GM18505 (cell line): ENCODE measurements around the gene RAB24.

Experiments
- ATAC-seq: cut with Tn5 transposase; IDR thresholded peaks from one replicate; pipeline ENCODE4 v1.9.1; 2021; ENCODE audit not compliant: unreplicated experiment
- POLR2A ChIP-seq: IDR thresholded peaks from 4 replicates; pipeline ENCODE4 v1.6.1; 2011; ENCODE audit warnings: borderline replicate concordance; ENCODE audit not compliant: insufficient read depth, insufficient read length; ENCODE audit errors: extremely low read depth

The RAB24 gene

GRCh38 chr5:177301503-177302165 lies 1.9 kb downstream of the RAB24 start:
- no peak for ATAC-seq
- no peak for TF ChIP-seq POLR2A

- no peak for TF ChIP-seq POLR2A
- ATAC-seq = no peak
Measured at GRCh38 chr5:177300951-177301350, 2.6 kb downstream of the RAB24 start.

GRCh38 chr5:177300236-177300880 lies 3.2 kb downstream of the RAB24 start:
- ATAC-seq = no peak
- no peak for TF ChIP-seq POLR2A

DNA sequence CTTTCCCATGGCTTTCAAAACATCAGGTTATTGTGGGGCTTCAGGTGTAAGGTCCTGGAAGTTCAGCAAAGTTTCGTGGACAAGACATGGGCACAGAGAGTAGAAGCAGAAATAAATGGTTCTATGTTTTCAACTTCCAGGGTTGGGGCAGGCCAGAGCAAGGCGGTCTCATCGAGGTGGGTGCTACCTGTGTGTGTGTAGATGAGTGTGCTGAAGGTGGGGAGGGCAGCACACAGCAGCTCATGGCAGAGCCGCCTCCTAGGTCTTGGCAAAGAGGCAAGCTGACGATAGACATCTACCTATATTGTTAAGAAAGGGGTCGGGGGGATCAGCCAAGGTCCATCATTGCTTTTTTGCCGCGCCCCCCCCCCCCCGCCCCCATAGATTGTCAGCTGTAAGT lies 3.8 kb downstream of the RAB24 start:
- no peak for TF ChIP-seq POLR2A
- ATAC-seq = no peak

DNA sequence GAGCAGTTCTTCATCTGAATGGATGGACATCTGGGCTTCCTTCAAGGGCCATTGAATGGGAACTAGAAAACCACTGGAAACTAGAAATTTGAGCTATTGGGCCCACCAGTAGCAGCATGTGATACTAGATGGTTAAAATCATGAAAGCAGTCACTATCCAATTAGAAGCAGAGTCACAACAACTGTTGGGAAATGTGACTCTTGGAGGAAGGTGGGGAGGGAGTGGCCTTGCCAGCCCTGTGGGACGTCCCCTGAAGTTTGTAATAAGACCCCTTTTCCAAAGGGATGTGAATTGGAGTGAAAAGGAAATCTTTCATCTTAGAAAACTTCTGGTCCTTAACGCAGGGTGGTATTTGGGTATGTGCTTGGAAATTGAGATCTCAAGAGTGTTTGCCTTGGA lies 5.6 kb downstream of the RAB24 start:
- ATAC-seq = no peak

GRCh38 chr5:177296581-177296980 lies 6.9 kb downstream of the RAB24 start:
- ATAC-seq = no peak
- TF ChIP-seq POLR2A = no peak

More for the DNA sequence above, 5.6 kb downstream of the RAB24 start:
- no peak for TF ChIP-seq POLR2A

DNA sequence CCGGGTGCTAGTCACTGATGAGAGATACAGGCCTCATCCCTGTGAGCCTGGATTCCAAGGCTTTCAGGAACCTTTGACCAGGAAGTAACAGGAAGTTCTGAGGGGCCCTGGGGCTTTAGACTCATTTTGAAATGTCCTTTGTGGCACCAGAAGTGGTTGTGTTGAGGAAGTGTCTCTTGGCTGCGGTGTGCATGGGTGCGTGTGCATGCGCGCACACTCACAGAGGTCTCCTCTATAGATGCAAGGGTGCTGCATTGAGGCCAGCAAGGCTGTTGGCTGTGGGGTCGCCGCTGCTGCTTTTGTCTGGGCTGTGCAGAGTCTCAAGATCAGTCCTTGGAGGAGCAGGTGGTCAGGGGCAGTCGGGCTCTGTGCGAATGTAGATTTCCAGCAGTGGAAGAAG lies 7.6 kb downstream of the RAB24 start:
- TF ChIP-seq POLR2A = peak; percentile 11
- no peak for ATAC-seq

- no peak for TF ChIP-seq POLR2A
- no peak for ATAC-seq
Measured at GRCh38 chr5:177294632-177295031, 8.9 kb downstream of the RAB24 start.

DNA sequence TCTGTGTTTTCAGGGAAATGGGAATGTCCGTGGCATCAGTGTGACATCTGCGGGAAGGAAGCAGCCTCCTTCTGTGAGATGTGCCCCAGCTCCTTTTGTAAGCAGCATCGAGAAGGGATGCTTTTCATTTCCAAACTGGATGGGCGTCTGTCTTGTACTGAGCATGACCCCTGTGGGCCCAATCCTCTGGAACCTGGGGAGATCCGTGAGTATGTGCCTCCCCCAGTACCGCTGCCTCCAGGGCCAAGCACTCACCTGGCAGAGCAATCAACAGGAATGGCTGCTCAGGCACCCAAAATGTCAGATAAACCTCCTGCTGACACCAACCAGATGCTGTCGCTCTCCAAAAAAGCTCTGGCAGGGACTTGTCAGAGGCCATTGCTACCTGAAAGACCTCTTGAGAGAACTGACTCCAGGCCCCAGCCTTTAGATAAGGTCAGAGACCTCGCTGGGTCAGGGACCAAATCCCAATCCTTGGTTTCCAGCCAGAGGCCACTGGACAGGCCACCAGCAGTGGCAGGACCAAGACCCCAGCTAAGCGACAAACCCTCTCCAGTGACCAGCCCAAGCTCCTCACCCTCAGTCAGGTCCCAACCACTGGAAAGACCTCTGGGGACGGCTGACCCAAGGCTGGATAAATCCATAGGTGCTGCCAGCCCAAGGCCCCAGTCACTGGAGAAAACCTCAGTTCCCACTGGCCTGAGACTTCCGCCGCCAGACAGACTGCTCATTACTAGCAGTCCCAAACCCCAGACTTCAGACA lies 9.5 kb downstream of the RAB24 start:
- TF ChIP-seq POLR2A = no peak
- no peak for ATAC-seq

DNA sequence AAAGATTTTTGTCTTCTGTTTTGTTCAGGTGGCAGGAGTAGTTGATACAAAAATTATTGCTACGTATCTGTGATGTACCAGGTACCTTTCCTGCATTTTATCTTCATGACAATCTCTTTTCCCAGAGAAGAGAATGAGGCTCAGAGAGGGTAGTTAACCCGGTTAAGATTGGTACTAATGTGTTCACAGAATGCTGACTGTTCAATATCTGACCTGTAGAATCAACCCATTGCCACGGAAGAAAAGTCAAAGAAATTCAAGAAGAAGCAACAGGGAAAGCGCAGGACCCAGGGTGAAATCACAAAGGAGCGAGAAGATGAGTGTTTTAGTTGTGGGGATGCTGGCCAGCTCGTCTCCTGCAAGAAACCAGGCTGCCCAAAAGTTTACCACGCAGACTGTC lies 11.8 kb downstream of the RAB24 start:
- ATAC-seq = no peak
- TF ChIP-seq POLR2A = no peak

DNA sequence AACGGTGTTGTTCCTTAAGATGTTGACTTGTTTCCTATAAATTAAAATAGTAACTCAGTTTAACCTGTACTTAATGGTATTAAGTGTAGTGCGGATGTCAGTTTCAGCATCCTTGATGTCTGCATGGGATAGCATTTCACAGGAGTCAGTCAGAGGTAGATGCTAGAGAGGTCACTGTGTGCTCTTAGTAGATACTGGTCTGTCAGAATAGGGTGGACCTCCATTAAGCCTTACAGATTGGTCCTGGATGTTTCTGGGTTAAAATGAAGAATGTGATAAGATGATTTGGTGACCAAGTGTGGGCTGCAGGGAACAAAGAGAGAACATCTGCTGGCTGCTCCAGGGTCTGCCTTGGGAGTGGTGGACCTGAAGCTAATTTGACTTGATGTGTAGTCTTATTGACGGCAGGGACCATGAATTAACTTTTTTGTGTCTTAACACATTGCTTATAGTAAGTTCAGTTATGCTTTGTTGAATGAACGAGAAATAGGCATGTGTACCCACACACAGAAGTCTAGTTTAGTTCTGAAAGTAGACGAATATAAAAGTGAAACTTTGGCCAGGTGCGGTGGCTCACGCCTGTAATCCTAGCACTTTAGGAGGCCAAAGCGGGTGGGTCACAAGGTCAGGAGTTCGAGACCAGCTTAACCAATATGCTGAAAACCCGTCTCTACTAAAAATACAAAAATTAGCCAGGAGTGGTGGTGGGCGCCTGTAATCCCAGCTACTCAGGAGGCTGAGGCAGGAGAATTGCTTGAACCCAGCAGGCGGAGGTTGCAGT lies 12.5 kb downstream of the RAB24 start:
- TF ChIP-seq POLR2A = no peak
- ATAC-seq = no peak

- TF ChIP-seq POLR2A = no peak
- ATAC-seq = no peak
Measured at GRCh38 chr5:177288191-177288590, 15.3 kb downstream of the RAB24 start.

DNA sequence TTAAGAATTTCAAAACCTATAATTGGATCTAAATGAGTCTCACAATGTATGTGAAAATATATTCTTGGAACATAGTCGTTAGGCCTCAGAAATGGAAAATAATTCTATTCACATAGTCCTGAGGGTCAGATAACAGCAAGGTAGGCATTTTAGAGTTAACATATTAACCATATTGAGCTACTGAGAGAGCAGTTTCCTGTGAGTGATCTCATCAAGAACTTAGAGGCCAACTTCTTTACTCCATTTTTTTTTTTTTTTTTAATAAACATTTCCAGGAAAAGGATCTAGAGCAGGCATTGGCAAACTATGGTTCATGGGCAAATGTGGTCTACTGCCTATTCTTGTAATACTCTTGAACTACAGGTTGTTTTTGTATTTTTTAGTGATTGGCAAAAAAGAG lies 26.6 kb downstream of the RAB24 start:
- no peak for ATAC-seq
- TF ChIP-seq POLR2A = no peak
